ENCODE results near the gene DUOX1. TPM values are rescaled to one million over a fixed set of nuclear protein-coding genes. Genes with fewer than 3 reads are reported as not detected.

The DUOX1 gene
- total and polyA plus RNA-seq, 9 of the 15 experiments (the other 6 are each of a cell fraction or from before 2014, with no cell fraction given), result 0.01 to 0.22 (median 0.01) TPM; not detected in 6

DNA sequence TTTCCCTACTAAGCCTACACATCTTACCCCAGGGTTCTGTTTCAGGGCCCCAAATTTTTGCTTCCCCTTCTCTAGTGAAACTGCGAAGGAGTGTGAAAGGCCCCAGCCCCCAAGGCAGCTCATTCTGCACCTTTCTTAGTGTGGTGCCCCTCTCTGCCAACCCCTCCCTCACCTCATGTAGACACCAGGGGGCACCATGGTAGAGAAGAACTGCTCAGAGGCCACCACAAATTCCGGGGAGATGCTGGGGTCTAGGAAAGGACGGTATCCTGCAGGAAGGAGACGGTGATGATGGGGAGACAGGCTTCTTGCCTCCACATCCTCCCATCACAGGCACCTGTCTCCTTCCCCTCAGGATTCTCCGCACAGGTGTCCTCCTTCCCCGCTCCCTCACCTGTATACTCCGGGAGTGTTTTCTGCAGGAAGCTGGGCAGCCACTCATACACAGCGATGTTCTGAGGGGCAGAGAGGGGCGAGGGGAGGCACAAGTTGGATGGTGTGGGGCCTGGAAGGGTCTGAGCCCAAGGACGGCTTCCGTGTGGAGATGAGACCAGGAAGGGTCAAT is 19.5 kb upstream of the DUOX1 start:
- DNase-seq (ENCODE audit: extremely low read depth in 1 of 4, low spot score in 3 of 4), result no peak
- intact Hi-C loops (cut with micrococcal nuclease) (no loop called here), in situ Hi-C loops (cut with MboI) (loop anchor here (25.0 kb wide), 1 partner anchor 148 kb away; the partner anchor contains the start of gene TERB2)
- Histone ChIP-seq H3K9me1 (ENCODE audit: control insufficient read depth, insufficient read depth, low read length) (no peaks in the 10 kb centered on the region), H3K4me1 (replicated peaks in 1 of 2; ENCODE audit: control insufficient read depth in 2 of 2, insufficient read depth in 2 of 2, low read length in 2 of 2) (peaks cover 0 to 19% of the 10 kb centered on the region in 2 experiments; a peak in 2 of 5 replicates), H3K36me3 (ENCODE audit: control insufficient read depth, insufficient read depth, low read length) (no peaks in the 10 kb centered on the region), H3K27ac (ENCODE audit: extremely low read depth, low read depth, low read length) (no peak overlapping the region), H3K27me3 (ENCODE audit: control insufficient read depth in 2 of 2, insufficient read depth in 2 of 2, low read length in 2 of 2) (peaks cover 11 to 39% of the 10 kb centered on the region in 2 experiments; a peak in 4 of 5 replicates), H3K9me3 (replicated peaks; ENCODE audit: control insufficient read depth, insufficient read depth, low read depth, low read length) (no peaks in the 10 kb centered on the region), H2AFZ (ENCODE audit: low read depth, low read length) (no peak overlapping the region), H4K20me1 (replicated peaks; ENCODE audit: control insufficient read depth, insufficient read depth, low read length) (0 out of 2 replicates have a peak, but pooled peaks cover 11% of the 10 kb centered on the region), H3K9ac (ENCODE audit: insufficient read depth in 1 of 2, low read depth in 2 of 2, low read length in 2 of 2) (no peak overlapping the region), H3K4me3 (no peak overlapping the region), H3K79me2 (ENCODE audit: control insufficient read depth, insufficient read depth, low read length) (no peaks in the 10 kb centered on the region), H3K4me2 (ENCODE audit: insufficient read depth, low read length) (no peak overlapping the region)
- TF ChIP-seq ZSCAN32 (CRISPR knock-in tag; IDR thresholded peaks at IDR 0.05), result no peak
- no peak for TF ChIP-seq C11orf30 (IDR thresholded peaks at IDR 0.05; ENCODE audit: low read depth)
- TF ChIP-seq, protein P1, sequence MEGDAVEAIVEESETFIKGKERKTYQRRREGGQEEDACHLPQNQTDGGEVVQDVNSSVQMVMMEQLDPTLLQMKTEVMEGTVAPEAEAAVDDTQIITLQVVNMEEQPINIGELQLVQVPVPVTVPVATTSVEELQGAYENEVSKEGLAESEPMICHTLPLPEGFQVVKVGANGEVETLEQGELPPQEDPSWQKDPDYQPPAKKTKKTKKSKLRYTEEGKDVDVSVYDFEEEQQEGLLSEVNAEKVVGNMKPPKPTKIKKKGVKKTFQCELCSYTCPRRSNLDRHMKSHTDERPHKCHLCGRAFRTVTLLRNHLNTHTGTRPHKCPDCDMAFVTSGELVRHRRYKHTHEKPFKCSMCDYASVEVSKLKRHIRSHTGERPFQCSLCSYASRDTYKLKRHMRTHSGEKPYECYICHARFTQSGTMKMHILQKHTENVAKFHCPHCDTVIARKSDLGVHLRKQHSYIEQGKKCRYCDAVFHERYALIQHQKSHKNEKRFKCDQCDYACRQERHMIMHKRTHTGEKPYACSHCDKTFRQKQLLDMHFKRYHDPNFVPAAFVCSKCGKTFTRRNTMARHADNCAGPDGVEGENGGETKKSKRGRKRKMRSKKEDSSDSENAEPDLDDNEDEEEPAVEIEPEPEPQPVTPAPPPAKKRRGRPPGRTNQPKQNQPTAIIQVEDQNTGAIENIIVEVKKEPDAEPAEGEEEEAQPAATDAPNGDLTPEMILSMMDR (IDR thresholded peaks at IDR 0.05 in 2 of 3, conservative IDR thresholded peaks at IDR 0.05 in 1 of 3; ENCODE audit: insufficient read depth in 2 of 3, low read depth in 1 of 3, low read length in 3 of 3), result 0 out of 6 replicates have a peak, but pooled peaks of 1 of the 3 experiments have one; percentile 4
- no peak for TF ChIP-seq MECOM (CRISPR knock-in tag; IDR thresholded peaks at IDR 0.05)
- POLR2A ChIA-PET, result interaction anchor here (0.9 to 1.0 kb wide), 2 partner anchors 8 to 9 kb away, joined by 3 read pairs; no protein-coding TSS in a partner anchor
- CTCF ChIA-PET (ENCODE audit: low intra/inter-chr PET ratio), result no interaction called here
- 31% methylated on average over 11 of the region's 11 CpGs for WGBS (ENCODE audit: insufficient coverage, low coverage, missing lambda C conversion rate)
- BruUV-seq (replicated peaks), result no TSS peak
- ATAC-seq, result no peak
- no peak for FAIRE-seq
